Lower leg skin (tissue), 3 donors: ENCODE measurements around the gene KIZ.

Experiments
- CTCF ChIP-seq, 3 donors: fragments of 450-650 bp; IDR thresholded peaks; one replicate each; pipeline ENCODE4 v1.5.1; 2016; ENCODE audit warnings: antibody characterized with exemption in 3 of 3, mild to moderate bottlenecking in 3 of 3, moderate library complexity in 2 of 3
- POLR2A ChIP-seq, 2 donors: fragments of 450-650 bp; IDR thresholded peaks; one replicate each; pipeline ENCODE4 v1.6.1; 2016 to 2017; ENCODE audit warnings: antibody characterized with exemption in 2 of 2, mild to moderate bottlenecking in 1 of 2, moderate library complexity in 1 of 2

DNA sequence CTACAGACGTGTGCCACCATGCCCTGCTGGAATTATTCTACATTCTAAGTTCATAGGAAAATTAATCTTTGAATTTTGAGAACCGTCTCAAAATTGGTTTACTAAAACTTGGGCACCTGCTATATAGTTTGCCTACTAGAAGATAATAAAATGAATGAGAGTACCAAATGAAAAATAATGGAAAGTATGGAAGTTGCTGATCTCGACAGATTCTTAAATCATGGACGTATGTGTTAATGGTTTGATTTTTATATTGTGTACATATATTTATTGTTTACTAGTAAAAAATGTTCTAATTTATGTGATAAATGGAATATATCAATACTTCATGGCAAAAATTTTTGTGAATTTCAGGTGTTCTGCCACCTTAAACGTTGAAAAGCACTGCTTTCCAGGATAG, 60.0 kb downstream of the KIZ start:
- TF ChIP-seq CTCF (IDR thresholded peaks at IDR 0.05) = no peak
- no peak for TF ChIP-seq POLR2A (IDR thresholded peaks at IDR 0.05)
